GOT3 (cell line): ENCODE measurements around the gene LAGE3.

Source experiments
- DNase-seq: peaks from one replicate; lab custom pipeline; 2025; ENCODE audit warnings: mixed read lengths; lab: John Stamatoyannopoulos, UW

LAGE3 gene

DNA sequence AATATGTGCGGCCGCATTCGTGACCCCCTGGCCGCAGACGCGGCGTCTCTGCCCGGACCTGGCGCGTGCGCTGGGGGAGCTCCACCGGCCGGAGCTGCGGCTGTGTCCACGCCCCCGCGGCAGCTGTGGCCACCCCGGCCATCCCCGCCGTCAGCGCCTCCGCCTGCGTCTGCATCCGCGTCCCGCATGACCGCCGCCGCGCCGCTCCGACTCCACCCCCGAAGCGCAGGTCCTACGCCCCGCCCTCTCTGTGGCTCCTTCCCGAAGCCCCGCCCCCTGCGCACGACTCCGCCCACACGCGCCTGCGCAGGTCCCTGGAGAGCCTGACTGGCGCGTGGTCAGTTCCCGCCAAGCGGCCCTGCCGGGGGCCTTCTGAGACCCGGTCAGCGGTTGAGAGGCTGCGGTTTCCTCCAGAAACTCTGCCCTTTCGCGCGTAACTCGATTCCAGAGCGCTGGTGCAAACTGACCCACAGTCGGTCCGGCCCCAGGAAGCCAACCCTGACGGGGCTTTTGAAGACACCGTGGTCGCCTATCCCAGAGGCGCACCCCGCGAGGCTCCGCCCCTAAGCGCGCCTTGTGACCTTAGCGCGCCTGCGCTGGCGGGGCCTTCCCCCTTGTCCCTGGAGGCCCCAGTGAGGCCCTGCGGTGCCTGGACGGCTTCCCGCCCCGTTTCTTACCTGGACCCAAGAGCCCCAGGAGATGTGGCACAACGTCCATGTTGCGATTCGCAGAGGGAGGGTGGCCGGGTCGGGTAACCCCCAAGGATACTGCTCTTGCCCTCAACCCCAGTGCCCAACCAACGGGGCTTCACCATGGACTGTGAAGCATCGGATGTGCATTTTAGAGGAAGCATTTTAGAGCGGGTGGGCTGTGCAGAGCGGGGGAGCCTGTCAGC is at the start of gene LAGE3:
LAGE3 (minus strand) TSS at position 554 of the 895 bp plus-strand sequence; CDS start at position 188, 366 bp downstream.
- peak; percentile 57 for DNase-seq

GRCh38 chrX:154526901-154527675 is 48.0 kb upstream of the LAGE3 start:
- DNase-seq = peak; percentile 19

DNA sequence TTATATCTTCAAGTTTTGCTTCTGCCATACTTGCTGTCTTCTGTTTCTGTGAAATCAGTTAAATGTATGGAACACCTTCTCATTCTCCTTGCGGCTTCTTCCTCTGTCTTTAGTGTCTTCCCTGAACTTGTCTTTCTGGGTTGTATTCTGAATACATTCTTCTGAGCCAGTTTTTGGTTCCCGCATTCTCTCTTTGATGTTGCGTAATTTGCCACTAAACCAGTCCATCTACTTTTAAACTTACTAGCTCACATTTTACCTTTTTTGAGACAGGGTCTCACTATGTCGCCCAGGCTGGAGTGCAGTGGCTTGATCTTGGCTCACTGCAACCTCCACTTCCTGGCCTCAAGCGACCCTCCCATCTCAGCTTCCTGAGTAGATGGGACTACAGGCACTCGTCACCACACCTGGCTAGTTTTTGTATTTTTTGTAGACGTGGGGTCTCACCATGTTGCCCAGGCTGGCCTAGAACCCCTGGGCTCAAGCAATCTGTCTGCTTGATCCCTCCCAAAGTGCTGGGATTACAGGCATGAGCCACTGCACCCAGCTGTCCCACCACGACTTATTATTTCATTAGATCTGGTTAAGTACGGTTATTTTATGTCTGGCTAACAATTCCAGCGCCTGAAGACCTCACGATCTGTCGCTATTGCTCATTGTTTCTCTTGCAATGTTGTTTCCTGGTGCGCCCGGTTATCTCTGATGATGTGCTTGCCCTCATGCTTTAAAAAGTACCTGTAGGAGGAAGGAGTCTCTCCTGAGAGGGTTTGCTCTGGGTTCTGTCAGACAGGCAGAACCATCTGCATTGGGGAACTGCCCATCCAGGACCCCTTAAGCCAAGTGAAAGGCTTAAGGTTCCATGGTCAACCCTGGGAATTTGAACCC is 46.8 kb upstream of the LAGE3 start:
- DNase-seq = no peak

DNA sequence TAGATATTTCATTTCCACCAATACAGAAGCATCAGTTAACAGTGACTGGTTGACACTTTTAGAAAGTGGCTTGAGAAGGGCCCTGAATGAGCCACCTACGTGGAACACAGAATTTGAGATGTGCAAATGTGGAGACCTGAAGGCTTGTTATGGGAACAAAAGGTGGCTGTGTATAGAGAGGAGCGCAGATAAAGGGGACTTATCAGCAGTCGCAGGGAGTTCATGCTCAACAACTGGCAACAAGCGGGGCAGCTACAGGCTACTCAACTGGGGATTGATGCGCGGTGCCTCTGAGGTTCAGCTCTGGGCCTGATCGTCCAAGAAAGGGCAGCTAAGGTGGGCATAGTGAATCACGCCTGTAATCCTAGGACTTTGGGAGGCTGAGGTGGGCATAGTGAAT is 40.3 kb upstream of the LAGE3 start:
- DNase-seq = no peak

DNA sequence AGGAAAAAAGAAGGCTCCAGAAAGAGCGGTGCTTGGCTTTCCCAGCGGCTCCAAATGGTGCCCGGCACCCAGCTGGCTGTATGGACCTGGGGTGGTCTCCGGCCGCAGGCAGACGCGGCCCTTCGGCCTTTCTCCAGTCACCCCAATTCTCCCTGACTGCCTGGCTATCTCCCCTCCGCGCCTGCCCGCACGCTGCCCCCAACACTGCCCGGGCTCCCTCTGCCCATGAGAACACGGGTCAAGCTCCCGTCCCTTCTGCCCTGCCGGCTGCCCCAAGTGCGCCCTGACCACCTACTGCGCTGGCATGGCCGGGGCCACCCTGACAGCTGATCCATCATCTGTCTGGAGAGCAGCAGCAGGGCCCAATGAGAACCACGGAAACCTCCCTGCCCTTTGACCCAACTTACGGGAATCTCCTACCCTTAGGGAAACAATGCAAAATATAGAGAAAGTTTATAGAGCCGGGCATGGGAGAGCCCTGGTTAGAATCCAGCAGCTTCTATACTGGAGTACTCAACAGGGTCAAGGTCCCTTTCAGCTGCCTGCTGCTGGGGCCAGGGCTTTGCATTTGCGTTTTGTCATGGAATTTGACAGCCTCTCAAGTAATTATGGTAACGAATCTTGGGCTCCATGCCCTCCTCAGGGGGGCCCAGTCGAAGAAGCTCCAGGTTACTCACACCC is 38.2 kb upstream of the LAGE3 start:
- DNase-seq = no peak

DNA sequence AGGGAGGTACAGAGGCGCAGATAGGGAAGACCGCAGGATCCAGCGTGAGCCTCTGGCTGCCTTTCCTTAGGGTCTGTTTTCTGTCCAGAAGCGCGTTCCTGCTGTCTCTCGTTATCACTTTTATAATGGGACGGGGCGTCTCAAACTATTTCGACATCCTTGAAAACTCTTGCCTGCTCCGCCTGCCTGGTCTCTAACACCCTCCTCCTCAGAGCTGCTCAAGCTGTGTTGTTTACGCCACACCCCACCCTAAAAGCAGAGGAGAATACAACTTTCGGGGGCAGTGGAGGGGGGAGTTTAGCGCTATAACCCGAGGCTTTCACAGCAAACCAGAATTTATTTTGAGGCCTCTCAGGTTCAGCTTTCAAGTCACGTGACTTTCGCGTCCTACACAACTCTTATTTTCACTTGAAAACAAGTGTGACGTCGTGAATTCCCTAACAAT is 37.6 kb upstream of the LAGE3 start:
- DNase-seq = no peak

DNA sequence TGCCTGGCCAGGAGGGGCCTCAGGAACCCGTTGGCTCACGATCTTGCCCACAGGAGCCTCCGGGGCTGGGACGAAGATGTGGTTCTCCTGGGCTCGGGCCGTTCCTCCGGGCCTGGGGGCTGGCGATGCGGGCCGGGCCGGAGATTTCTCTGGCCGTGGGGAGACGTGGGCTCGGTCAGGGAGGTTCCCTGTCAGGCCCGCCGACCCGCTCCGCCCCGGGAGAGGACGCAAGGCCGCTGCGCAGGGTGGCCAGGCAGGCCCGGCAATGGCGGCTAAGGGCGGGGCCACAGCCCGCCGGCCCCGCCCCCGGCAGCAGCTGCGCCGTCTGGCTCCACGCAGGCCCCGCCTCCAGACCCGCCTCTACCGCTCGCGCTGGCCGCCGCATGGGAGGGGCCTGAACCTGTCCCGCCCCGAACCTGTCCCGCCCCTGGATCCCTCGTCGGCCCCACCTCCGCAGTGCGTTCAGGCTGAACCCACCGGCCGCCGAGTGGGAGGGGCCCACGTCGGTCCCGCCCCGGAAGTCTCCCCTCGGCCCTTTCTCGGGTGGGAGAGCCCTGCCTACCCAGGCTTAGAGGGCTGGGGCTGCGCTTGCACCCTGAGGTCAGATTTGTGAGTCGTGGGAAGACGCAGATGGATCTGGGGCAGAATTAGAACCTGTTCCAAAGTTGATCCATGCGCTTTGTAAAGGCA is 37.0 kb upstream of the LAGE3 start, which contains the start of gene FAM3A:
FAM3A (minus strand) TSS at position 267 of the 690 bp plus-strand sequence. CDS start 460 bp downstream, outside the sequence.
- DNase-seq = peak; percentile 60

DNA sequence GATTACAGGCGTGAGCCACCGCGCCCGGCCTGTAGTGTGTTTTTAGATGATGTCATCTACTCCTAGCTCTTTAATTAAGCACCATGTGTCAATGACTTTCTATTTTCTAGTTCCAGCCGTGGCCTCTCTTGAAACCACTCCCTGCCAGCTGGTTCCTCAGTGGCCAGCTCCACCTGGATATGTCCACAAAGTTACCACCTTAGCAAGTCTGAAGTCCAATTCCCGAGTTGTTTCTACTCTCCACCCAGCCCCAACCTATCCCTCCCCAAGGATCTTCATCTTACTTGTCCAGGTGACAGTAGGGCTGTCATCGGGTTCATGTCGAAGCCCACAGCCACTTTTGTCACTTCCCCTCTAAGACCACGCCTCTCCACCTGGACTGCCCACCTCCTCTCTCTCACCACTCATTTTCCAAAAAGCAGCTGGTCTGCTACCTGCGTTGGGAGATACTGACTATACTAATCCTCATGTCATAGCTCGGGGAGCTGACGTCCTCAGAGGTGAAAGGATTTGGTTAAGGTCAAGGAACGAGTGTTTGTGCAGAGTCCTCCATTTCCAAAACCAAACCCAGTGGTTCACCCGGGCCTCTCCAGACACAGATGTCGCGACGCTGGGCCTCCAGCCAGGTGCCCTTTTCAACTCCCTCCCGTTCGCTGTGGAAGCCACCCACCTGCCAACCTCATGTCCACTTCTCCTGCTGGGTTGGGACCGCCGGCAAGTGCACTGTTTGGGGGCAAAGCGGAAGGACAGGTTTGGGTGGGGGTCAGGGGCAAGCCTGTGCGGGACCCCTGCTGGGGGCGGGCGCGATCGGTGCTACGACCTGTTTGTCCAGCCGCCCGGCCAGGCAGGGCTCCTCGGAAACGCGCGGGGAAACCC is 36.2 kb upstream of the LAGE3 start:
- no peak for DNase-seq

GRCh38 chrX:154513716-154514115 is 34.6 kb upstream of the LAGE3 start:
- no peak for DNase-seq

GRCh38 chrX:154512879-154513553 is 33.9 kb upstream of the LAGE3 start:
- DNase-seq = no peak

DNA sequence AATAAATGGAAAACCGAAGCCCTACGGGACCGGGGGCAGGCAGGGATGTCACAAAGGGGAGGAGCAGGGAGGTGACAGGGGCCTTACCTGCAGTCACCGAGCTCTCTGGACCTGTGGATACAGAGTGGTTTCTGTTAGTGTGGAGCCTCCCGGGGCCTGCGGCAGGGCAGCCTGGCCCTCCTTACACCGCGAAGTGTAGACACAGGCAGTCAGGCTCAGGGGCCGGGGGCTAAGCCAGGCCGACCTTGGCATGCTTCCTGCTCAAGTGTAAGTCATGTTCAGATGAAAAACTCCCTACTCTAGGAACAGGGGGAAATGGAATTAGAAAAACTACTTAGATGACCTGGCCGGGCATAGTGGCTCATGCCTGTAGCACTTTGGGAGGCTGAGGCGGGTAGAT is 32.7 kb upstream of the LAGE3 start:
- no peak for DNase-seq

- DNase-seq = no peak
Measured at GRCh38 chrX:154509455-154509854, 30.4 kb upstream of the LAGE3 start.

DNA sequence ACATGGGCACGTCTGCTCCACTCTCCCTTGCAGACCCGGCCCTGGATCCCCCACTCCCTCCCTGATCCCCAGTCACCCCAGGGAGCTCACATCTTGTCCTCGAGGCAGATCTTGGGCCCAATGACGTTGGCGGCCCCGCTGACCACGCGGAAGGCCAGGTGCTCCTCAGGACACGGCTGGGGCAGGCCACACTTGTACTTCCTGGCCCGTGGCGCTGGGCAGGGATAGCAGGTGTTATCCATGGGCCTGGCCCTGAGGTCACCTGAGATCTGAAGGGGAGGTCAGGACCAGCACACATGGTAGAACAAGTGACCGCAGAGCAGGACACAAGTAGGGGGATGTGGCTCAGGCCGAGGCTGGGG is 29.3 kb upstream of the LAGE3 start:
- DNase-seq = no peak

- DNase-seq = no peak
Measured at GRCh38 chrX:154507673-154508383, 28.7 kb upstream of the LAGE3 start.

- DNase-seq = no peak
Measured at GRCh38 chrX:154506483-154507332, 27.6 kb upstream of the LAGE3 start.

- DNase-seq = no peak
Measured at GRCh38 chrX:154505734-154506133, 26.7 kb upstream of the LAGE3 start.

- no peak for DNase-seq
Measured at GRCh38 chrX:154502989-154503388, 23.9 kb upstream of the LAGE3 start.
